A549 (cell line): Measurements from ENCODE around the gene MAP7D3.

Experiments
- CBX8 ChIP-seq: fragments of 200-600 bp; sonication (generic); IDR thresholded peaks from 2 replicates; pipeline ENCODE4 v1.6.1; 2016
- EHMT2 ChIP-seq: fragments of 200-600 bp; sonication (generic); IDR thresholded peaks from 2 replicates; pipeline ENCODE4 v1.6.1; 2016; ENCODE audit warnings: antibody characterized with exemption, low read depth, mild to moderate bottlenecking, moderate library complexity
- ELK1 ChIP-seq: fragments of 150-350 bp; IDR thresholded peaks from 2 replicates; pipeline ENCODE4 v1.6.1; 2014; ENCODE audit warnings: low read depth, mild to moderate bottlenecking, low read length
- EP300 ChIP-seq, 2 experiments: fragments of >200 bp; sonication (Bioruptor Twin); formaldehyde crosslinking; IDR thresholded peaks; 2 replicates in 1 of 2; 3 replicates in 1 of 2; pipeline ENCODE4 v1.6.1; 2016 to 2017
- JUN ChIP-seq, 2 experiments: fragments of >200 bp; sonication (Bioruptor Twin); formaldehyde crosslinking; IDR thresholded peaks; 2 replicates in 1 of 2; 3 replicates in 1 of 2; pipeline ENCODE4 v1.6.1; 2016 to 2017
- MAZ ChIP-seq: fragments of 150-350 bp; IDR thresholded peaks from 2 replicates; pipeline ENCODE4 v1.6.1; 2014; ENCODE audit warnings: antibody characterized with exemption, low read depth, low read length, borderline replicate concordance
- MYC ChIP-seq: IDR thresholded peaks from 2 replicates; pipeline ENCODE4 v1.6.1; 2012; ENCODE audit warnings: mild to moderate bottlenecking, inconsistent platforms, low read length, improper control_type of control experiment, borderline replicate concordance
- NR3C1 ChIP-seq: fragments of >200 bp; sonication (Bioruptor Twin); formaldehyde crosslinking; IDR thresholded peaks from 3 replicates; pipeline ENCODE4 v1.6.1; 2017
- POLR2A ChIP-seq: IDR thresholded peaks from 2 replicates; pipeline ENCODE4 v1.6.1; 2012; ENCODE audit warnings: mild to moderate bottlenecking, low read length
- RAD21 ChIP-seq, 2 experiments: fragments of >200 bp in 1 of 2; sonication (Bioruptor Twin) in 1 of 2; formaldehyde crosslinking in 1 of 2; IDR thresholded peaks in 1 of 2; conservative IDR thresholded peaks in 1 of 2; 2 replicates in 1 of 2; 3 replicates in 1 of 2; pipeline ENCODE4 v1.6.1; 2012 to 2018; ENCODE audit warnings: inconsistent platforms in 1 of 2
- RCOR1 ChIP-seq: fragments of 150-350 bp; IDR thresholded peaks from 2 replicates; pipeline ENCODE4 v1.6.1; 2014; ENCODE audit warnings: antibody characterized with exemption, low read length, low read depth
- USF2 ChIP-seq: fragments of 450-650 bp; IDR thresholded peaks from 2 replicates; pipeline ENCODE4 v1.6.1; 2014; ENCODE audit warnings: antibody characterized with exemption
- TF ChIP-seq, protein P1 (sequence below): fragments of >200 bp; sonication (Bioruptor Twin); formaldehyde crosslinking; IDR thresholded peaks from 3 replicates; pipeline ENCODE4 v1.5.1; 2016
- TF ChIP-seq, protein P2 (sequence below): IDR thresholded peaks from 2 replicates; pipeline ENCODE4 v1.6.1; 2012

DNA sequence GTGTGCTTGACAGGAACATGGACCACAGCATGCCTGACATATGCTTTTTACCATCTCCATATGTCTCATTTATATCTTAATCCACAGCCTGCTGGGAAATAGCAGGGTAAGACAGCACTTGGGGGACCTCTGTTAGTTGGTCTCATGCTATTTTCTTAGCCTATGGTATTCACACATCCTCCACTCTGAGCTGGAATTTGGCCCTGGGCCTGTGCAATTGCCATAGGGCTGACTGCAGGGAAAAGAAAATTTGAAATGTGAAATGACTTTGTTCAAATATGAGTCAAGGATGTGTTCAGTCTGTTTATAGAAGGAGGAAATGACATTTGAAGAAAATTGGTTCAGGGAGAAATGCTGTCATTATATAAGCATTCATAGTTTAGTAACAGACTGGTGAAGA is 9.6 kb upstream of the MAP7D3 start:
- TF ChIP-seq MYC (no peak), NR3C1 (no peak), RAD21 (conservative IDR thresholded peaks at IDR 0.05 in 1 of 2, IDR thresholded peaks at IDR 0.05 in 1 of 2) (no peak), MAZ (no peak), RCOR1 (no peak), JUN (IDR thresholded peaks at IDR 0.05) (no peak), CBX8 (no peak), EP300 (IDR thresholded peaks at IDR 0.05) (no peak), ELK1 (no peak), POLR2A (no peak), USF2 (no peak), EHMT2 (no peak)
- TF ChIP-seq, protein P1, sequence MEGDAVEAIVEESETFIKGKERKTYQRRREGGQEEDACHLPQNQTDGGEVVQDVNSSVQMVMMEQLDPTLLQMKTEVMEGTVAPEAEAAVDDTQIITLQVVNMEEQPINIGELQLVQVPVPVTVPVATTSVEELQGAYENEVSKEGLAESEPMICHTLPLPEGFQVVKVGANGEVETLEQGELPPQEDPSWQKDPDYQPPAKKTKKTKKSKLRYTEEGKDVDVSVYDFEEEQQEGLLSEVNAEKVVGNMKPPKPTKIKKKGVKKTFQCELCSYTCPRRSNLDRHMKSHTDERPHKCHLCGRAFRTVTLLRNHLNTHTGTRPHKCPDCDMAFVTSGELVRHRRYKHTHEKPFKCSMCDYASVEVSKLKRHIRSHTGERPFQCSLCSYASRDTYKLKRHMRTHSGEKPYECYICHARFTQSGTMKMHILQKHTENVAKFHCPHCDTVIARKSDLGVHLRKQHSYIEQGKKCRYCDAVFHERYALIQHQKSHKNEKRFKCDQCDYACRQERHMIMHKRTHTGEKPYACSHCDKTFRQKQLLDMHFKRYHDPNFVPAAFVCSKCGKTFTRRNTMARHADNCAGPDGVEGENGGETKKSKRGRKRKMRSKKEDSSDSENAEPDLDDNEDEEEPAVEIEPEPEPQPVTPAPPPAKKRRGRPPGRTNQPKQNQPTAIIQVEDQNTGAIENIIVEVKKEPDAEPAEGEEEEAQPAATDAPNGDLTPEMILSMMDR: no peak
- TF ChIP-seq, protein P2, sequence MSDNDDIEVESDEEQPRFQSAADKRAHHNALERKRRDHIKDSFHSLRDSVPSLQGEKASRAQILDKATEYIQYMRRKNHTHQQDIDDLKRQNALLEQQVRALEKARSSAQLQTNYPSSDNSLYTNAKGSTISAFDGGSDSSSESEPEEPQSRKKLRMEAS: no peak
